GM10266 (cell line): ENCODE data around the gene PCDH15.

Experiments used
- DNase-seq: peaks from one replicate; pipeline ENCODE4 v3.0.0; 2012; ENCODE audit errors: extremely low spot score
- CTCF ChIP-seq: IDR thresholded peaks from 2 replicates; pipeline ENCODE4 v1.5.1; 2012; ENCODE audit warnings: mild to moderate bottlenecking, low read depth; ENCODE audit not compliant: control insufficient read depth, insufficient read depth; ENCODE audit errors: missing control alignments

Gene PCDH15

GRCh38 chr10:54484186-54484585, 316.8 kb downstream of the PCDH15 start:
- no peak for TF ChIP-seq CTCF
- DNase-seq: no peak

GRCh38 chr10:54478601-54479000, 322.4 kb downstream of the PCDH15 start:
- DNase-seq: no peak
- TF ChIP-seq CTCF: no peak

- DNase-seq: no peak
Observed at GRCh38 chr10:54477738-54478137, 323.3 kb downstream of the PCDH15 start.

GRCh38 chr10:54470324-54470631, 330.8 kb downstream of the PCDH15 start:
- no peak for TF ChIP-seq CTCF
- no peak for DNase-seq

More at GRCh38 chr10:54477738-54478137, 323.3 kb downstream of the PCDH15 start:
- TF ChIP-seq CTCF: no peak

- peak; percentile 9 for DNase-seq
- TF ChIP-seq CTCF: no peak
Observed at GRCh38 chr10:54469587-54470323, 331.3 kb downstream of the PCDH15 start.

- no peak for TF ChIP-seq CTCF
- no peak for DNase-seq
Observed at GRCh38 chr10:54454271-54454670, 346.8 kb downstream of the PCDH15 start.

- no peak for DNase-seq
- TF ChIP-seq CTCF: no peak
Observed at GRCh38 chr10:54449056-54449455, 352.0 kb downstream of the PCDH15 start.
